H9 (cell line): ENCODE data around the gene CINP. TPM values are rescaled to one million over a fixed set of nuclear protein-coding genes. Genes with fewer than 3 reads are reported as not detected.

Source experiments
- DNase-seq: peaks from one replicate; pipeline ENCODE4 v3.0.0-alpha.2; 2017
- H2AFZ ChIP-seq: one replicate; pipeline ENCODE4 v1.6.1; 2013; ENCODE audit warnings: mild to moderate bottlenecking, low read length, control low read depth, moderate library complexity
- H2AK5ac ChIP-seq: 2 replicates; pipeline ENCODE4 v1.6.1; 2013; ENCODE audit warnings: low read length, control low read depth, mixed read lengths; ENCODE audit not compliant: insufficient read length
- H2BK120ac ChIP-seq: one replicate; pipeline ENCODE4 v1.6.1; 2013; ENCODE audit warnings: low read depth, mild to moderate bottlenecking, low read length, control low read depth, inconsistent platforms; ENCODE audit not compliant: poor library complexity, severe bottlenecking
- H2BK12ac ChIP-seq: 2 replicates; pipeline ENCODE4 v1.6.1; 2013; ENCODE audit warnings: low read length, control low read depth, mixed read lengths, low read depth; ENCODE audit not compliant: insufficient read length
- H2BK15ac ChIP-seq: 2 replicates; pipeline ENCODE4 v1.6.1; 2013; ENCODE audit warnings: low read depth, low read length, control low read depth
- H2BK20ac ChIP-seq: one replicate; pipeline ENCODE4 v1.6.1; 2013; ENCODE audit warnings: low read depth, mild to moderate bottlenecking, low read length, control low read depth, inconsistent platforms; ENCODE audit not compliant: poor library complexity, severe bottlenecking
- H2BK5ac ChIP-seq: 2 replicates; pipeline ENCODE4 v1.6.1; 2013; ENCODE audit warnings: low read length, control low read depth, mixed read lengths; ENCODE audit not compliant: insufficient read length
- H3K14ac ChIP-seq: 2 replicates; pipeline ENCODE4 v1.6.1; 2013; ENCODE audit warnings: low read length, control low read depth; ENCODE audit not compliant: insufficient read depth
- H3K18ac ChIP-seq: 2 replicates; pipeline ENCODE4 v1.6.1; 2013; ENCODE audit warnings: low read depth, mild to moderate bottlenecking, mixed read lengths, low read length, control low read depth; ENCODE audit not compliant: insufficient read length
- H3K23ac ChIP-seq: 2 replicates; pipeline ENCODE4 v1.6.1; 2013; ENCODE audit warnings: low read length, control low read depth, mixed read lengths, low read depth; ENCODE audit not compliant: insufficient read length
- H3K23me2 ChIP-seq: 2 replicates; pipeline ENCODE4 v1.6.1; 2013; ENCODE audit warnings: low read depth, mild to moderate bottlenecking, mixed read lengths, low read length, control low read depth; ENCODE audit not compliant: insufficient read length, poor library complexity, severe bottlenecking
- H3K27ac ChIP-seq: 2 replicates; pipeline ENCODE4 v1.5.1; 2013; ENCODE audit warnings: low read length, control low read depth, mixed read lengths, low read depth; ENCODE audit not compliant: insufficient read length
- H3K27me3 ChIP-seq: 2 replicates; pipeline ENCODE4 v1.6.1; 2013; ENCODE audit warnings: low read length, control low read depth, inconsistent platforms; ENCODE audit not compliant: insufficient read depth
- H3K4ac ChIP-seq: 2 replicates; pipeline ENCODE4 v1.6.1; 2013; ENCODE audit warnings: low read depth, mild to moderate bottlenecking, control low read depth, inconsistent platforms, low read length, moderate library complexity
- H3K4me1 ChIP-seq: 2 replicates; pipeline ENCODE4 v1.6.1; 2013; ENCODE audit warnings: low read length, control low read depth, inconsistent platforms; ENCODE audit not compliant: insufficient read depth
- H3K4me2 ChIP-seq: 2 replicates; pipeline ENCODE4 v1.6.1; 2013; ENCODE audit warnings: low read length, control low read depth, mixed read lengths; ENCODE audit not compliant: insufficient read length, insufficient read depth
- H3K56ac ChIP-seq: 2 replicates; pipeline ENCODE4 v1.6.1; 2013; ENCODE audit warnings: low read depth, mild to moderate bottlenecking, mixed read lengths, low read length, control low read depth; ENCODE audit not compliant: insufficient read length
- H3K79me1 ChIP-seq: 2 replicates; pipeline ENCODE4 v1.6.1; 2013; ENCODE audit warnings: low read depth, mild to moderate bottlenecking, moderate library complexity, low read length, control low read depth, inconsistent platforms; ENCODE audit not compliant: insufficient read depth, poor library complexity, severe bottlenecking
- H3K79me2 ChIP-seq: 2 replicates; pipeline ENCODE4 v1.6.1; 2013; ENCODE audit warnings: low read length, control low read depth, inconsistent platforms; ENCODE audit not compliant: insufficient read depth
- H3K9ac ChIP-seq: 2 replicates; pipeline ENCODE4 v1.6.1; 2013; ENCODE audit warnings: low read length, control low read depth, mixed read lengths; ENCODE audit not compliant: insufficient read length; ENCODE audit errors: extremely low read depth
- H3K9me3 ChIP-seq: one replicate; pipeline ENCODE4 v1.6.1; 2013; ENCODE audit warnings: low read depth, low read length, inconsistent platforms; ENCODE audit not compliant: control insufficient read depth
- H3T11ph ChIP-seq: one replicate; pipeline ENCODE4 v1.6.1; 2013; ENCODE audit warnings: mild to moderate bottlenecking, low read length, control low read depth, inconsistent platforms
- H4K20me1 ChIP-seq: one replicate; pipeline ENCODE4 v1.6.1; 2013; ENCODE audit not compliant: control insufficient read depth, insufficient read length, insufficient read depth
- H4K5ac ChIP-seq: 2 replicates; pipeline ENCODE4 v1.6.1; 2013; ENCODE audit warnings: low read depth, mild to moderate bottlenecking, mixed read lengths, low read length, control low read depth; ENCODE audit not compliant: insufficient read length
- H4K8ac ChIP-seq: replicated peaks from 2 replicates; pipeline ENCODE4 v1.6.1; 2013; ENCODE audit warnings: low read length, control low read depth, mixed read lengths, low read depth; ENCODE audit not compliant: insufficient read length
- H4K91ac ChIP-seq: 2 replicates; pipeline ENCODE4 v1.6.1; 2013; ENCODE audit warnings: low read depth, mild to moderate bottlenecking, moderate library complexity, mixed read lengths, low read length, control low read depth; ENCODE audit not compliant: insufficient read length
- H3K27ac Mint-ChIP-seq, 3 experiments: 2 replicates in 2 of 3; 3 replicates in 1 of 3; pipeline ENCODE4 v1.8.0; 2020 to 2021; ENCODE audit warnings: mixed read lengths in 3 of 3, mild to moderate bottlenecking in 1 of 3, moderate library complexity in 1 of 3
- H3K27me3 Mint-ChIP-seq: 2 replicates; pipeline ENCODE4 v1.8.0; 2021; ENCODE audit warnings: low read depth, mild to moderate bottlenecking, moderate library complexity, mixed read lengths
- H3K36me3 Mint-ChIP-seq, 3 experiments: 2 replicates in 2 of 3; 3 replicates in 1 of 3; pipeline ENCODE4 v1.8.0; 2020 to 2021; ENCODE audit warnings: low read depth in 3 of 3, mixed read lengths in 3 of 3; ENCODE audit not compliant: insufficient read depth in 1 of 3
- H3K4me1 Mint-ChIP-seq, 2 experiments: 2 replicates each; pipeline ENCODE4 v1.8.0; 2020; ENCODE audit warnings: mixed read lengths in 2 of 2
- H3K4me3 Mint-ChIP-seq, 2 experiments: 2 replicates in 1 of 2; 3 replicates in 1 of 2; pipeline ENCODE4 v1.8.0; 2020 to 2021; ENCODE audit warnings: mild to moderate bottlenecking in 2 of 2, mixed read lengths in 2 of 2, moderate library complexity in 1 of 2
- H3K9me3 Mint-ChIP-seq, 2 experiments: 2 replicates in 1 of 2; 3 replicates in 1 of 2; pipeline ENCODE4 v1.8.0; 2020; ENCODE audit warnings: mild to moderate bottlenecking in 2 of 2, mixed read lengths in 2 of 2, moderate library complexity in 1 of 2
- CTCF ChIP-seq: fragments of 200-600 bp; sonication (generic); conservative IDR thresholded peaks from 3 replicates; pipeline ENCODE4 v1.8.0; 2021; ENCODE audit warnings: antibody characterized with exemption, mild to moderate bottlenecking
- WGBS: extraction: QIAGEN DNeasy Blood & Tissue Kit; methylation state at CpG from one replicate; pipeline ENCODE4 v1.1.7; 2013; ENCODE audit warnings: missing lambda C conversion rate, low lambda C conversion rate, mixed read lengths; ENCODE audit not compliant: insufficient read length; ENCODE audit errors: extremely low coverage; 5-methylcytosine and 5-hydroxymethylcytosine counted together
- total RNA-seq: library from RNA; stranded (reverse); gene quantifications from 2 replicates; pipeline ENCODE4 v1.2.1, GENCODE V29; 2021

Gene CINP
- total RNA-seq, 1 experiment from 2014 or later, result 39.5 TPM

- Histone ChIP-seq H2BK15ac (no peak overlapping the region), H2BK20ac (no peak overlapping the region), H3K79me2 (no peaks in the 10 kb centered on the region; the same call in 1 of the 2 replicates), H3K9ac (no peak overlapping the region), H3K4me1 (peaks cover 5% of the 10 kb centered on the region; the same call in 1 of the 2 replicates), H3K9me3 (no peaks in the 10 kb centered on the region), H2AFZ (no peak overlapping the region), H3K27ac (no peak overlapping the region), H3K14ac (no peak overlapping the region), H3K27me3 (no peaks in the 10 kb centered on the region), H3K18ac (no peak overlapping the region), H4K91ac (no peak overlapping the region), H4K20me1 (no peaks in the 10 kb centered on the region), H3K23ac (no peak overlapping the region), H3K4ac (no peak overlapping the region), H2BK12ac (no peak overlapping the region), H2BK120ac (no peak overlapping the region), H3K23me2 (peaks cover 12% of the 10 kb centered on the region), H3T11ph (no peak overlapping the region), H4K5ac (no peak overlapping the region), H3K56ac (no peak overlapping the region), H2AK5ac (no peak overlapping the region), H3K79me1 (peaks cover 3% of the 10 kb centered on the region), H2BK5ac (no peak overlapping the region), H4K8ac (no peak overlapping the region), H3K4me2 (no peak overlapping the region)
- H3K27me3 Mint-ChIP-seq, result no peaks in the 10 kb centered on the region
- peaks cover 5 to 39% (median 19%) of the 10 kb centered on the region in 3 experiments; a peak in 5 of 7 replicates for H3K36me3 Mint-ChIP-seq
- no peak for TF ChIP-seq CTCF
- DNase-seq, result no peak
- no peak overlapping the region for H3K4me3 Mint-ChIP-seq
- H3K27ac Mint-ChIP-seq, result no peak overlapping the region
- H3K9me3 Mint-ChIP-seq, result no peaks in the 10 kb centered on the region
- peaks cover 6 to 10% of the 10 kb centered on the region in 2 experiments for H3K4me1 Mint-ChIP-seq
- WGBS, result no CpG with 5 or more reads among the region's 2 CpGs
These were observed 3.3 kb downstream of the CINP start for GRCh38 chr14:102359341-102359740.
